ENCODE measurements around the gene FRMD4A. TPM values are rescaled to one million over a fixed set of nuclear protein-coding genes. Genes with fewer than 3 reads are reported as not detected.

Gene FRMD4A
- total RNA-seq, 4 donors from 2014 or later = 27.5 to 40.4 (median 33.0) TPM

DNA sequence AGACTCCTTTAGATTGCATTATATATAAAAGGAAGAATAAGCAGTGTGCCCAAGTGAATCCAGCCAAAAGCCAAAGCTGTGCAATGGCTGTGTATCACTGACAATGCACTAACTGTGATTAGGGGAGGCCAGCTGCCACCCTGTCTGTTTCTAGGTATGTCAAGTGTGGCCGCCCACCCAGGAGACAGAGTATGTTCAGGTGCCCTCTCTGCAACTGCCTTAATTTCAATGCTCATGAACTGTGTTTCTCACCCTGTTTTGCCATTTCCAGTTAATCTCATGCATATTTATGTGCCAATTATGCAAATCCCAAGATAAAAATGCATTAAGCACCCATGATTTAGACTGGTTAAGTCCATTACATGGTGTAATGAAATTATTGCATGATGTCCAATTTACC is 159.4 kb downstream of the FRMD4A start:
- DNase-seq (ENCODE audit: low spot score in 2 of 2) = no peak
- intact Hi-C loops (cut with DNase I; ENCODE audit: low total_unique reads) = no loop called here
- TF ChIP-seq, protein P1, sequence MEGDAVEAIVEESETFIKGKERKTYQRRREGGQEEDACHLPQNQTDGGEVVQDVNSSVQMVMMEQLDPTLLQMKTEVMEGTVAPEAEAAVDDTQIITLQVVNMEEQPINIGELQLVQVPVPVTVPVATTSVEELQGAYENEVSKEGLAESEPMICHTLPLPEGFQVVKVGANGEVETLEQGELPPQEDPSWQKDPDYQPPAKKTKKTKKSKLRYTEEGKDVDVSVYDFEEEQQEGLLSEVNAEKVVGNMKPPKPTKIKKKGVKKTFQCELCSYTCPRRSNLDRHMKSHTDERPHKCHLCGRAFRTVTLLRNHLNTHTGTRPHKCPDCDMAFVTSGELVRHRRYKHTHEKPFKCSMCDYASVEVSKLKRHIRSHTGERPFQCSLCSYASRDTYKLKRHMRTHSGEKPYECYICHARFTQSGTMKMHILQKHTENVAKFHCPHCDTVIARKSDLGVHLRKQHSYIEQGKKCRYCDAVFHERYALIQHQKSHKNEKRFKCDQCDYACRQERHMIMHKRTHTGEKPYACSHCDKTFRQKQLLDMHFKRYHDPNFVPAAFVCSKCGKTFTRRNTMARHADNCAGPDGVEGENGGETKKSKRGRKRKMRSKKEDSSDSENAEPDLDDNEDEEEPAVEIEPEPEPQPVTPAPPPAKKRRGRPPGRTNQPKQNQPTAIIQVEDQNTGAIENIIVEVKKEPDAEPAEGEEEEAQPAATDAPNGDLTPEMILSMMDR (IDR thresholded peaks at IDR 0.05) = no peak
- no peak for TF ChIP-seq POLR2A (IDR thresholded peaks at IDR 0.05)
- H3K4me3 ChIP-seq (ENCODE audit: low read depth, poor library complexity, severe bottlenecking) = no peak overlapping the region
- 95 to 100% methylated on average over 1 of the region's 1 CpG for WGBS, 2 donors

DNA sequence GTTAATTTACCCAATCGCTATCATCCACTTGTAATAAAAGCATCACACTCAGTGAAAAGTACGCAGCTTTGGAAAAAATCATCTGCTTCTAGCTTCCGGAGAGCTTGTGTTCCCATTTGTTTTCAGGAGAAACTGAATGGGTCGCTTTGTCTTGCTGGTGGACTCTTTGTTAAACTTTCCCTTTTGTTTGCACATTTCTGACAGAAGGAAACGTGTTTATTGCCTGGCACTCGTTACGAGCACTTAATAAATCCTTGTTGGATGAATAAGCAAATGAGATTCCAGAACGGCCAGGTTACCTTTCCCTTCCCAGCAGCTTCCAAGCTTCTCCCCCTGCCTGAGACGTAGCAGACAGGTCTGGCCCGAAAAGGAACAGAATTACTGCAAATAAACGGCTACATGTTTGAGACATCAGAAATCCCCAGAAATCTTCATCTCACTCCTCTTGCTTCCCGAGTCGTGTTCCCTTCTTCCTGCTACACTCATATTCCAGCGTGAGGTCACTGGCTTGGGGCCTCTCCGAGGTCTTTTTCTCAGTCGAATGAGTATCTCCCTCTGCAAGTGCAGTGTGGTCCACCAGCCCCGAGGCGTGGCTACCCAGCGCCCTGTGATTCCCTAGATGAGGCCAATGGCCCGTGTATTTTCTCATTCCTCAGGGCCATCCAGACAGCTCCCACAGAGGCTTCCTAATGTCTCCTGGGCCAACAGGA is 167.2 kb downstream of the FRMD4A start:
- WGBS, 2 donors = 56 to 61% methylated on average over 20 of the region's 20 CpGs
- intact Hi-C loops (cut with DNase I; ENCODE audit: low total_unique reads) = no loop called here
- no peak for TF ChIP-seq POLR2A (IDR thresholded peaks at IDR 0.05)
- TF ChIP-seq, protein P1 (IDR thresholded peaks at IDR 0.05) = no peak
- DNase-seq (ENCODE audit: low spot score in 2 of 2) = no peak
- H3K4me3 ChIP-seq (ENCODE audit: low read depth, poor library complexity, severe bottlenecking) = no peak overlapping the region

DNA sequence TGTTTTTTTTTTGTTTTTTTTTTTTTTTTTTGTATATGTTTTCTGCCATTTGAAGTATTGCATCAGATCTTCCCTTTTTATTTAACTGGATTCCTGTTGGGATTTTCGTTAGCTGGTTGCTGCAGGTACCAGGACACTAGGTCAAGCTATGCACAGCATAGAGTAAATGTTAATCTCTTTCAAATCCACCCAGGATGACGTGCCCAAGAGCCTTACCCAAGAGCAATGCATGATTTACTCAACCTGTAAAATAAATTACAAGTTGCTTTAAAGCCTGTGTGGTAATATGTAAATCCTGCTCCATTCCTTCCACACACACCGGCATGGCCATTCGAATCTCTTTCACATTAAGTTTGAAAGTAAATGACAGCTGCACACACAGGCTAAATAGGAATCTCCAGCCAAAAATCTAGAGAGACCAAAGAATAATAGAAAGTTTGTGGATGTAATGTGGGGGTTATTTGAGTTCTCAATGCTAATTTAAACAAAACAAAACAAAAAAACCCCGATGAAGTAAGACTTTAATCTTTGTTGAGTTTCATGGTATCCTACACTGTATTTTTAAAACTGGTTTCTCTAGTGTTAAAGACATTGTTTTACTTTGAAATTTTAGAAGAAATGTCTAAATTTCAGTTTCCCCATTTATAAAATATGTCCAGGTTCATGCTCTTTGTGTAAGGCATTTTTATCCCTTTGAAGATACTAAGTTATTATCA is 167.9 kb downstream of the FRMD4A start:
- 60 to 62% methylated on average over 5 of the region's 5 CpGs for WGBS, 2 donors
- intact Hi-C loops (cut with DNase I; ENCODE audit: low total_unique reads) = no loop called here
- TF ChIP-seq, protein P1 (IDR thresholded peaks at IDR 0.05) = no peak
- TF ChIP-seq POLR2A (IDR thresholded peaks at IDR 0.05) = no peak
- no peak for DNase-seq (ENCODE audit: low spot score in 2 of 2)
- H3K4me3 ChIP-seq (ENCODE audit: low read depth, poor library complexity, severe bottlenecking) = no peak overlapping the region

DNA sequence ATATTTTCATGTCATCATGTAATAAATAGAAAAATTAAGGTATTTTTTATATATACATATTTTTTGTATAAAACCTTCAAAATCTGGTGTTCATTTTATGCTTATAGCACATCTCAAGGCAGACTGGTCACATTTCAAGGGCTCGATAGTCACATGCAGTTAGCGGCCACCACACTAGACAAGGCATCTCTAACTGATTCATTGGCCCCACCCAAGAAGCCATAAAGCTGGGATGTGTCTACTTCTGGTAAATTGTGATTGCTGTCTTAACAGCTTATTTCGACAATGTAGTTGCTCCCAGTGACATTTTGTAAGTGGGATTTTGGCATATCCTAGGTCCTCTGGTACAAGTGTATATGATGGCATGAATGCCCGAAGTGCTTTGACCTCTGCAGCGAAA is 168.7 kb downstream of the FRMD4A start:
- no peak for DNase-seq (ENCODE audit: low spot score in 2 of 2)
- TF ChIP-seq POLR2A (IDR thresholded peaks at IDR 0.05) = no peak
- TF ChIP-seq, protein P1 (IDR thresholded peaks at IDR 0.05) = no peak
- WGBS, 2 donors = 91 to 93% methylated on average over 5 of the region's 5 CpGs
- no peak overlapping the region for H3K4me3 ChIP-seq (ENCODE audit: low read depth, poor library complexity, severe bottlenecking)
- intact Hi-C loops (cut with DNase I; ENCODE audit: low total_unique reads) = no loop called here

DNA sequence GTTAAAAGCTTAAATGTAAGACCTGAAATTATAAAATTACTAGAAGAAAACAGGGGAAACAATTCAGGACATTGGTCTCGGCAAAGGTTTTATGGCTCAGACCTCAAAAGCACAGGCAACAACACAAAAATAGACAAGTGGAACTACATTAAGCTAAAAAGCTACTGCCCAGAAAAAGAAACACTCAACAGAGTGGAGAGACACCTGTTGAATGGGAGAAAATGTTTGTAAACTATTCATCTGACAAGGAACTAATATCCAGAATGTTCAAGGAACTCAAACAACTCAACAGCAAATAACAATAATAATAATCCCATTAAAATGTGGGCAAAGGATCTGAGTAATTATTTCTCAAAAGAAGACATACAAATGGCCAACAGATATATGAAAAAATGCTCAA is 170.4 kb downstream of the FRMD4A start:
- intact Hi-C loops (cut with DNase I; ENCODE audit: low total_unique reads) = no loop called here
- 100% methylated on average over 1 of the region's 1 CpG for WGBS, 2 donors
- TF ChIP-seq POLR2A (IDR thresholded peaks at IDR 0.05) = no peak
- TF ChIP-seq, protein P1 (IDR thresholded peaks at IDR 0.05) = no peak
- no peak for DNase-seq (ENCODE audit: low spot score in 2 of 2)
- H3K4me3 ChIP-seq (ENCODE audit: low read depth, poor library complexity, severe bottlenecking) = no peak overlapping the region
